Mesothelial cell of epicardium (in vitro differentiated cells): Measurements from ENCODE around the gene HEPHL1. TPM values are rescaled to one million over a fixed set of nuclear protein-coding genes. Genes with fewer than 3 reads are reported as not detected.

Experiments
- DNase-seq, 2 experiments: peaks; one replicate each; pipeline ENCODE4 v3.0.0; 2021; ENCODE audit warnings: low spot score in 2 of 2; ENCODE audit not compliant: unreplicated experiment in 2 of 2
- H3K27ac Mint-ChIP-seq: 2 replicates; pipeline ENCODE4 v1.8.0; 2021; ENCODE audit warnings: mixed read lengths
- H3K27me3 Mint-ChIP-seq: 2 replicates; pipeline ENCODE4 v1.8.0; 2021; ENCODE audit warnings: low read depth, mixed read lengths
- H3K36me3 Mint-ChIP-seq: 2 replicates; pipeline ENCODE4 v1.8.0; 2021; ENCODE audit warnings: mixed read lengths
- H3K4me1 Mint-ChIP-seq: 2 replicates; pipeline ENCODE4 v1.8.0; 2021; ENCODE audit warnings: mixed read lengths
- H3K4me3 Mint-ChIP-seq: 2 replicates; pipeline ENCODE4 v1.8.0; 2021; ENCODE audit warnings: mild to moderate bottlenecking, moderate library complexity, mixed read lengths
- H3K9me3 Mint-ChIP-seq: 2 replicates; pipeline ENCODE4 v1.8.0; 2021; ENCODE audit warnings: mixed read lengths
- total RNA-seq: library from RNA; stranded (reverse); gene quantifications from 3 replicates; pipeline ENCODE4 v1.2.1, GENCODE V29; 2021
- TF ChIP-seq, protein P1 (sequence below): fragments of 200-600 bp; sonication (generic); IDR thresholded peaks from one replicate; pipeline ENCODE4 v1.5.0; 2021; ENCODE audit warnings: antibody characterized with exemption; ENCODE audit not compliant: unreplicated experiment

Gene HEPHL1
- total RNA-seq, 1 donor from 2014 or later: not detected

DNA sequence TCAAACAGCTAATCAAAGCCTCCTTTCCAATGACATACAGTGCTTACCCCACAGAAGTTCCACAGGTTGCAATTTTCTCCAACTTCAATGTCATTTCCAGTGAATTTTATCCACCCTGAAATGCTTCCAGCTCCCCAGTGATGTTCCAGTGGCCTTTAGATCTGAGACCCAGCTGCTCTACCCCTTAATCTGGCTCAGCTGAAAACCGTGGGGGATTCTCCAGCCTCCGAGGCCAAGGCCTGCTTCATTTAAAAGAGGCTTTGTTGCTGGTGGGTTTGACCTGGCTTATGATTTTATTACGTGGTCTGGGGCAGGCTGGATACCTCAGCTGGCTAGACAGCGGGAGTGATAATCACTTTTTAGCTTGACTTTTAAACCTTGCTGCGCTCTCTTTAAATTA lies 10.9 kb downstream of the HEPHL1 start:
- Mint-ChIP-seq H3K4me1 (peaks cover 12% of the 10 kb centered on the region), H3K27ac (no peak overlapping the region), H3K27me3 (peaks cover 2% of the 10 kb centered on the region), H3K4me3 (no peak overlapping the region), H3K9me3 (peaks cover 10% of the 10 kb centered on the region), H3K36me3 (peaks cover under 1% of the 10 kb centered on the region)
- TF ChIP-seq, protein P1, sequence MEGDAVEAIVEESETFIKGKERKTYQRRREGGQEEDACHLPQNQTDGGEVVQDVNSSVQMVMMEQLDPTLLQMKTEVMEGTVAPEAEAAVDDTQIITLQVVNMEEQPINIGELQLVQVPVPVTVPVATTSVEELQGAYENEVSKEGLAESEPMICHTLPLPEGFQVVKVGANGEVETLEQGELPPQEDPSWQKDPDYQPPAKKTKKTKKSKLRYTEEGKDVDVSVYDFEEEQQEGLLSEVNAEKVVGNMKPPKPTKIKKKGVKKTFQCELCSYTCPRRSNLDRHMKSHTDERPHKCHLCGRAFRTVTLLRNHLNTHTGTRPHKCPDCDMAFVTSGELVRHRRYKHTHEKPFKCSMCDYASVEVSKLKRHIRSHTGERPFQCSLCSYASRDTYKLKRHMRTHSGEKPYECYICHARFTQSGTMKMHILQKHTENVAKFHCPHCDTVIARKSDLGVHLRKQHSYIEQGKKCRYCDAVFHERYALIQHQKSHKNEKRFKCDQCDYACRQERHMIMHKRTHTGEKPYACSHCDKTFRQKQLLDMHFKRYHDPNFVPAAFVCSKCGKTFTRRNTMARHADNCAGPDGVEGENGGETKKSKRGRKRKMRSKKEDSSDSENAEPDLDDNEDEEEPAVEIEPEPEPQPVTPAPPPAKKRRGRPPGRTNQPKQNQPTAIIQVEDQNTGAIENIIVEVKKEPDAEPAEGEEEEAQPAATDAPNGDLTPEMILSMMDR: no peak
- DNase-seq: no peak

DNA sequence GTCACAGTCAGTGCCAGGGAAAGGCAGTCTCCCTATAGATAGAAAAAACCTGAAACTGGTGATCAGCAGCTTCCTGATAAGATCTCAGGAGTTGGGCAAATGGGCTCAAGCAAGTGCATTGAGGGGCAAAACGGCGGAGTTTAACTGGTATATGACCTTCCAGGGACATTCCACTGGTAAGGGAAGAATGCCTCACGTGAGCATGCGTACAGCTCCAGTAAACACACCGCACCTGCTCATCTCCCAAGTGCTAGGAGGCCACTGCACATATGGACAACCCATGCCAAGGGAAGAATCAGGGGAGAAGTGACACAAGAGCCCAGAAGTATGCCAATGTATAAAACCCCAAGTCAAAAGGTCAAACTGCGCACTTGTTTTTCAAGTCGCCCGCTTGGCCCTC lies 11.6 kb downstream of the HEPHL1 start:
- H3K4me1 Mint-ChIP-seq: peaks cover 12% of the 10 kb centered on the region
- H3K36me3 Mint-ChIP-seq: no peaks in the 10 kb centered on the region
- DNase-seq: no peak
- H3K4me3 Mint-ChIP-seq: no peak overlapping the region
- TF ChIP-seq, protein P1: no peak
- H3K27ac Mint-ChIP-seq: no peak overlapping the region
- H3K27me3 Mint-ChIP-seq: peaks cover 2% of the 10 kb centered on the region
- peaks cover 5% of the 10 kb centered on the region for H3K9me3 Mint-ChIP-seq

DNA sequence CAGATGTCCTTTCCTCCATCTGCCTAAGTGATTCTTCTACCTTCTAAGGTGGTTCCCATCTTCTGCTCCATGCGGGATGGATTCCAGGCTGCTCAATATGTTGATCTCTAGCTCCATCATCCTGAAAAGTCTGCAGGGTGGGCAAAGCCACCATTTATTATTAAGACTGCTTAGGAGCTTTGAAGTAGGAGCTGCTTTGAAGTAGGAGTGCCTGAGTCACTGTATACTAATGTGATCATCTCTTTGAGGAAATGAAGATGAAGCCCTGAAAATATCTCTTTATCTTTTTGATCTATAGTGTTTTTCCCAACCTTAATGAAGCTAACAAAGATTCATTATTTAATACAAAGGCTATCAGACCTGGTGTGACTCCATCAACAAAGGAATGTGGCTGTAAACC lies 13.1 kb downstream of the HEPHL1 start:
- H3K9me3 Mint-ChIP-seq: peaks cover 5% of the 10 kb centered on the region
- H3K27ac Mint-ChIP-seq: no peak overlapping the region
- peaks cover 2% of the 10 kb centered on the region for H3K27me3 Mint-ChIP-seq
- H3K36me3 Mint-ChIP-seq: no peaks in the 10 kb centered on the region
- TF ChIP-seq, protein P1: no peak
- peaks cover 12% of the 10 kb centered on the region for H3K4me1 Mint-ChIP-seq
- no peak overlapping the region for H3K4me3 Mint-ChIP-seq
- DNase-seq: no peak

DNA sequence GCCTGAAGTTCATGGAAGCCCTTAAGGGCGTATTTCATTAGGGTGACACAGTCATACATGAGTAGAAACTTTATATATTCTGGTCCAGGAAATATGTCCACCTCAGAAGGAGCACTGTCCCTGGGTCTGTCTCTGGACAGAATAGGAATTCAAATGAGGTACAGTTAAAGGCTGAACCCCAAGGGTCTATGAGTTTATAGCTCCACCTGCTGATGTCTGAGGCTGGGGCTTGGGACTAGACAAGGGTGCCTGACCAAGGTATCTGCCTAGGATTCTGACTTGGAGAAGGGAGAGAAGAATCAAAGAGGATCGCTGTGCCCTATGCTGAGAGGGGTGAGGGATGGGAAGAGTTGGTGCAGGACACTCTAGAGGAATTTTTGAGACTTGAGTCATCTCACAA lies 14.9 kb downstream of the HEPHL1 start:
- Mint-ChIP-seq H3K4me1 (peaks cover 12% of the 10 kb centered on the region), H3K9me3 (peaks cover 5% of the 10 kb centered on the region), H3K36me3 (no peaks in the 10 kb centered on the region), H3K27me3 (no peaks in the 10 kb centered on the region), H3K27ac (no peak overlapping the region), H3K4me3 (no peak overlapping the region)
- TF ChIP-seq, protein P1: no peak
- no peak for DNase-seq

DNA sequence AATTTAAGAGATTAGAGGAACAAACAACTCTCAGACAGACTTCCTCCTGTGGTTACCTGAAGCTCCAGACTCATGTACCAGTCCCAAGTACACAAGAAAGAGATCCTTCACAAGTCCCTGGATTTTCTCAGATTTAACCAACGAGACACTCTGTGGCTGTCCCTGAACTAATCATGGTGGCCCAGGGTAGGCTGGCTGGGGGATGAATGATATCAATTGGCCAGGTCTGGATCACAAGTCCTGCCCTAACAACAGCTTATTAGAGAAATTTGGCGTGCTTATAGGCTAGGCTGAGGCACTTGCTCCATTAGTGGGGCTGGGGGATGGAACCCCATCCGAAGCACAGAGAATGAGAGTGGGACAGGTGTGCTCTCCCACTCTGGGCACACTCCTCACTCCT lies 22.1 kb downstream of the HEPHL1 start:
- DNase-seq: no peak
- Mint-ChIP-seq H3K4me1 (peaks cover 2% of the 10 kb centered on the region), H3K9me3 (no peaks in the 10 kb centered on the region), H3K27me3 (no peaks in the 10 kb centered on the region), H3K4me3 (no peak overlapping the region), H3K36me3 (no peaks in the 10 kb centered on the region), H3K27ac (no peak overlapping the region)
- TF ChIP-seq, protein P1: no peak

DNA sequence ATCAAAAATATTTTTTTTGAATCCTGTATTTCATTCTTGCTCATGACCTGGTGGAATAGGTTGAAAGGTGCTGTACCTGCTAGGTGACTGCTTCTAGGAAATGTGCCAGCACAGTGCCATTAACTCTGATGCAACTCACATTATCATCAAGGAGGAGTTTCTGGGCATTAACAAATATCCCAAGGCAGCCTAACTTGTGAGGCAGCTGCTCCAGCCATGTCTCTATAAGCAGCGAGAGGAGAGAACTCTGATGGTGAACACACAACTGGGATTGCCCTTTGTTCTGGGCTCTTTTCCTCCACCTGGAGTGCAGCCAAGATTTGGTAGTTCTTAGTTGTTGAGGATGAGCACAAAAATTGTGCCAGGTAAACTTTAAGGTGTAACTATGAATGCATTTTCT lies 25.6 kb downstream of the HEPHL1 start:
- Mint-ChIP-seq H3K4me3 (no peak overlapping the region), H3K27ac (no peak overlapping the region)
- TF ChIP-seq, protein P1: no peak

More for the DNA sequence above, 25.6 kb downstream of the HEPHL1 start:
- no peaks in the 10 kb centered on the region for H3K36me3 Mint-ChIP-seq
- peaks cover 10% of the 10 kb centered on the region for H3K9me3 Mint-ChIP-seq
- H3K4me1 Mint-ChIP-seq: peaks cover 2% of the 10 kb centered on the region
- no peak for DNase-seq
- peaks cover 8% of the 10 kb centered on the region for H3K27me3 Mint-ChIP-seq
